ENCODE measurements around the gene COL3A1. TPM values are rescaled to one million over a fixed set of nuclear protein-coding genes. Genes with fewer than 3 reads are reported as not detected.

The COL3A1 gene
- total RNA-seq, 1 donor from 2014 or later: not detected

DNA sequence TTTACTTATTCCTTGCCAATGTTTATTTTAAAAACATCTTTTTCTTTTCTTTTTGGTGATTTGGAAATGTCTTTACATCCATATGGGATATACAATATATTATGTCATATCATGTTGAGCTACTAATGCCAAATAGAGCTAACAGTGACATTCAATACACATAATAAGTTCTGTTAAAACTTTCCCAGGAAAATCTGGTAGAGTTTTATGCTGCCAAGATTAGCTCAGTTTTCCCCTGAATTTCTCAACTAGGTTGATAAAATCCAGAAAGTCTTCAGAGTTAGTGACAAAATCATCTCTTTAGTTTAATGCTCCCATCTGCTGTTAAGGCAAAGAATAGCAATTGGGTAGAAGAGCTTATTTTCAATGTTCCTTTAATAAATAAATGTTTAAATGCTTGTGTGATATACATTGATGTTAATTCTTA lies 9.9 kb downstream of the COL3A1 start:
- H3K9me3 Mint-ChIP-seq: no peaks in the 10 kb centered on the region
- no peaks in the 10 kb centered on the region for H4K20me1 ChIP-seq (ENCODE audit: low read depth)
- H3K4me3 ChIP-seq: no peak overlapping the region
- H3K9me3 ChIP-seq (ENCODE audit: low read depth): no peaks in the 10 kb centered on the region
- no peak overlapping the region for H3K27ac Mint-ChIP-seq
- no peaks in the 10 kb centered on the region for H3K27me3 ChIP-seq
- H3K27me3 Mint-ChIP-seq (ENCODE audit: insufficient read depth, low read depth): no peaks in the 10 kb centered on the region
- TF ChIP-seq EZH2 (IDR thresholded peaks at IDR 0.05) (no peak), EZH2phosphoT487 (IDR thresholded peaks at IDR 0.05) (no peak), CTCF (IDR thresholded peaks at IDR 0.05) (peak; percentile 29)
- no peaks in the 10 kb centered on the region for H3K79me2 ChIP-seq (ENCODE audit: low read depth)
- no peaks in the 10 kb centered on the region for H3K36me3 Mint-ChIP-seq
- H2AFZ ChIP-seq (replicated peaks): no peak overlapping the region
- no peak for DNase-seq (ENCODE audit: low spot score)
- H3K9ac ChIP-seq: no peak overlapping the region
- peaks cover 7% of the 10 kb centered on the region for H3K4me1 Mint-ChIP-seq
- no peaks in the 10 kb centered on the region for H3K4me1 ChIP-seq
- no peak overlapping the region for H3K27ac ChIP-seq
- no peak overlapping the region for H3K4me3 Mint-ChIP-seq
- H3F3A ChIP-seq (ENCODE audit: low read depth): no peaks in the 10 kb centered on the region
- H3K4me2 ChIP-seq: no peak overlapping the region
- H3K36me3 ChIP-seq: no peaks in the 10 kb centered on the region

GRCh38 chr2:188984680-188985079 lies 10.5 kb downstream of the COL3A1 start:
- no peak for TF ChIP-seq EZH2phosphoT487 (IDR thresholded peaks at IDR 0.05)
- no peak for TF ChIP-seq EZH2 (IDR thresholded peaks at IDR 0.05)
- TF ChIP-seq CTCF (IDR thresholded peaks at IDR 0.05): no peak
- peaks cover 2% of the 10 kb centered on the region for H3K4me1 Mint-ChIP-seq
- H3K27me3 ChIP-seq: no peaks in the 10 kb centered on the region

DNA sequence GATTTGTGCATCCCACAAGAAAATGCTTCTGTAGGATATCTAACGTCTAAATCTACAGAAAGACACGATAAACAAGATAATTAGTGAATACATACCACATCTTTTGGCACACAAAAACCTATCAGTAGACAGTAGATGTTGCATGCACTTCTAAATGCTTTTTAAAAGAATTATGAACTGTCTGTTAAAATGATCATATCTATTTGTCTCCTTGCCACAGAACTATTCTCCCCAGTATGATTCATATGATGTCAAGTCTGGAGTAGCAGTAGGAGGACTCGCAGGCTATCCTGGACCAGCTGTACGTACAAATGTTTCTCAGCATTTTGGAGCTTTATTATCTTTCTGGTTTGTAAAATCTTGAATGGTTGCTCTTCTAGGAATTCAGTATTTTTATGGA lies 12.7 kb downstream of the COL3A1 start:
- no peak overlapping the region for H2AFZ ChIP-seq (replicated peaks)
- Mint-ChIP-seq H3K27ac (no peak overlapping the region), H3K36me3 (no peaks in the 10 kb centered on the region), H3K27me3 (ENCODE audit: insufficient read depth, low read depth) (no peaks in the 10 kb centered on the region), H3K9me3 (no peaks in the 10 kb centered on the region), H3K4me1 (no peaks in the 10 kb centered on the region), H3K4me3 (no peak overlapping the region)
- H3K9ac ChIP-seq: no peak overlapping the region
- H3K27me3 ChIP-seq: no peaks in the 10 kb centered on the region
- no peaks in the 10 kb centered on the region for H4K20me1 ChIP-seq (ENCODE audit: low read depth)
- no peaks in the 10 kb centered on the region for H3K36me3 ChIP-seq
- no peaks in the 10 kb centered on the region for H3K9me3 ChIP-seq (ENCODE audit: low read depth)
- no peaks in the 10 kb centered on the region for H3K79me2 ChIP-seq (ENCODE audit: low read depth)
- H3K4me2 ChIP-seq: no peak overlapping the region
- H3F3A ChIP-seq (ENCODE audit: low read depth): no peaks in the 10 kb centered on the region
- DNase-seq (ENCODE audit: low spot score): no peak
- no peak overlapping the region for H3K4me3 ChIP-seq
- TF ChIP-seq EZH2 (IDR thresholded peaks at IDR 0.05): no peak
- no peak for TF ChIP-seq CTCF (IDR thresholded peaks at IDR 0.05)
- no peak for TF ChIP-seq EZH2phosphoT487 (IDR thresholded peaks at IDR 0.05)
- no peaks in the 10 kb centered on the region for H3K4me1 ChIP-seq
- no peak overlapping the region for H3K27ac ChIP-seq

More at GRCh38 chr2:188984680-188985079, 10.5 kb downstream of the COL3A1 start:
- DNase-seq (ENCODE audit: low spot score): no peak
- Histone ChIP-seq H3K9ac (no peak overlapping the region), H3K4me2 (no peak overlapping the region), H3K36me3 (no peaks in the 10 kb centered on the region), H3K79me2 (ENCODE audit: low read depth) (no peaks in the 10 kb centered on the region), H3F3A (ENCODE audit: low read depth) (no peaks in the 10 kb centered on the region), H3K4me3 (no peak overlapping the region), H2AFZ (replicated peaks) (no peak overlapping the region), H3K4me1 (no peaks in the 10 kb centered on the region), H3K9me3 (ENCODE audit: low read depth) (no peaks in the 10 kb centered on the region), H4K20me1 (ENCODE audit: low read depth) (no peaks in the 10 kb centered on the region), H3K27ac (no peak overlapping the region)
- Mint-ChIP-seq H3K9me3 (no peaks in the 10 kb centered on the region), H3K27ac (no peak overlapping the region), H3K27me3 (ENCODE audit: insufficient read depth, low read depth) (no peaks in the 10 kb centered on the region), H3K4me3 (no peak overlapping the region), H3K36me3 (no peaks in the 10 kb centered on the region)
